Vagina (tissue), 2 donors: ENCODE results near the gene KIF1B. TPM values are rescaled to one million over a fixed set of nuclear protein-coding genes. Genes with fewer than 3 reads are reported as not detected.

Source experiments
- DNase-seq, 2 donors: peaks; one replicate each; pipeline ENCODE4 v3.0.0-alpha.2; 2017; ENCODE audit errors: extremely low spot score in 2 of 2
- H3K27ac ChIP-seq: fragments of 200-600 bp; sonication (generic); one replicate; pipeline ENCODE4 v1.5.1; 2019
- H3K27me3 ChIP-seq: fragments of 200-600 bp; sonication (generic); one replicate; pipeline ENCODE4 v1.5.1; 2019
- H3K36me3 ChIP-seq, 2 donors: fragments of 200-600 bp; sonication (generic); one replicate each; pipeline ENCODE4 v1.5.1; 2017 to 2019
- H3K4me1 ChIP-seq: fragments of 200-600 bp; sonication (generic); one replicate; pipeline ENCODE4 v1.5.1; 2019
- H3K4me3 ChIP-seq, 2 donors: fragments of 200-600 bp; sonication (generic); 1 replicate in 1 of 2; 2 replicates in 1 of 2; pipeline ENCODE4 v1.5.1; 2016 to 2019
- H3K9me3 ChIP-seq: fragments of 200-600 bp; sonication (generic); one replicate; pipeline ENCODE4 v1.5.1; 2019
- POLR2A ChIP-seq, 2 donors: fragments of 450-650 bp; IDR thresholded peaks; one replicate each; pipeline ENCODE4 v1.6.1; 2017; ENCODE audit warnings: antibody characterized with exemption in 2 of 2, mild to moderate bottlenecking in 2 of 2, moderate library complexity in 2 of 2
- POLR2AphosphoS5 ChIP-seq, 2 donors: sonication (generic); formaldehyde crosslinking; IDR thresholded peaks; one replicate each; pipeline ENCODE4 v1.9.0; 2017; ENCODE audit warnings: antibody characterized with exemption in 2 of 2, mild to moderate bottlenecking in 2 of 2, low read depth in 1 of 2; ENCODE audit not compliant: insufficient read depth in 1 of 2
- intact Hi-C: fragments of 100-400 bp; cut with DNase I; formaldehyde crosslinking; loops from one replicate; pipeline ENCODE4 v1.15.1; 2023
- total RNA-seq: library from RNA; depleted of rRNA; stranded (reverse); fragments of >200 nt; gene quantifications from one replicate; pipeline ENCODE4 v1.2.3, GENCODE V29; 2016
- TF ChIP-seq, protein P1 (sequence below), 3 experiments: fragments of 450-650 bp in 2 of 3; fragments of 200-600 bp in 1 of 3; sonication (generic) in 1 of 3; IDR thresholded peaks; one replicate each; pipeline ENCODE4 v1.5.1; 2017 to 2019; ENCODE audit warnings: antibody characterized with exemption in 3 of 3, mild to moderate bottlenecking in 2 of 3, moderate library complexity in 2 of 3

Gene KIF1B
- total RNA-seq, 1 donor from 2014 or later = 45.4 TPM

DNA sequence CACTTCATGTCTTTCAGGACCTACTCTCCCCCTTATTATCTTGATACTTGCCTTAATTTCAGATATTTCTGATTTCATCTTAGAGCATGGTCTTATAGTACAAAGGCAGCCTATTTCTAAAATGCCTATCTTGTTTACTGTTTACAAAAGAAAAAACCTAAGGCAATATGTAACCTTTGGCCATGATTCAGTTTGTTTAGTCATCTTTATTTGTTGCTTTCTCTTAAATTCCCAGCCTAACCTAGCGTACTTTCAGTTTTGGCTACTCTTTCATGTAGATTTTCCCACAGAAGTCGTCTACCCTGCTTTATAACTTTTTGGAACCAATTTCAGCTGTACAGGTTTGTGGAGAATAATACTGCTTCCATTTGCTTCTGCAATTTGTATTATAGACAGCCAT is 81.8 kb downstream of the KIF1B start:
- TF ChIP-seq POLR2A (IDR thresholded peaks at IDR 0.05) = no peak
- no peak for TF ChIP-seq POLR2AphosphoS5 (IDR thresholded peaks at IDR 0.05; ENCODE audit: insufficient read depth in 1 of 2, low read depth in 1 of 2)
- Histone ChIP-seq H3K4me3 (no peak overlapping the region), H3K4me1 (no peaks in the 10 kb centered on the region), H3K36me3 (peaks cover 3 to 23% of the 10 kb centered on the region in 2 donors), H3K9me3 (no peaks in the 10 kb centered on the region), H3K27me3 (no peaks in the 10 kb centered on the region), H3K27ac (no peak overlapping the region)
- DNase-seq = no peak
- intact Hi-C loops = no loop called here

DNA sequence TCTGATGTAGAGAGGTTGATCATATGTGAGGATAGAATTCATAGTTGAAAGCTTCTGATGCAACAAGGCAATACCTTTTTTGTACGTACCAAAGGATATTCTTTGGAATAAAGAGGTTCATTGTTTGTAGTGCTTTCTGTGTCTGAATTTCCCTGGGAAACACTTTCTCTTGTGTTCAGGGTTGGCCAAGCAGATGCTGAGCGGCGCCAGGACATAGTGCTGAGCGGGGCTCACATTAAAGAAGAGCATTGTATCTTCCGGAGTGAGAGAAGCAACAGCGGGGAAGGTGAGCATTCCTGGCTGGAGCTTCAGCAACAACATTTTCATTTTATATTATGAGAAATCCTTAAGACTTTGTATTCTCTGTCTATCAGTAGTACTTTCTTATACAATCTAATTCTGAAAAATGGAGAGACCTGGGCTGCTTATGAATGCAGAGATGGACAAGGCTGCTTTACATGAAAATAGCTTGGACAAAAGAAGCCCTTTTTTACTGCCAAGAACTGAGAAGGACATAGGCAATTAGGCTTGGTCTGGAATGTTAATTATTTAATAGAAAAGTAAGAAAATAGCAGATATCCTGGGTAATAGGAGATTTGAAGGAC is 85.2 kb downstream of the KIF1B start:
- Histone ChIP-seq H3K27me3 (no peaks in the 10 kb centered on the region), H3K9me3 (no peaks in the 10 kb centered on the region), H3K27ac (no peak overlapping the region), H3K4me1 (no peaks in the 10 kb centered on the region), H3K36me3 (peaks cover 3 to 38% of the 10 kb centered on the region in 2 donors), H3K4me3 (no peak overlapping the region)
- TF ChIP-seq, protein P1, sequence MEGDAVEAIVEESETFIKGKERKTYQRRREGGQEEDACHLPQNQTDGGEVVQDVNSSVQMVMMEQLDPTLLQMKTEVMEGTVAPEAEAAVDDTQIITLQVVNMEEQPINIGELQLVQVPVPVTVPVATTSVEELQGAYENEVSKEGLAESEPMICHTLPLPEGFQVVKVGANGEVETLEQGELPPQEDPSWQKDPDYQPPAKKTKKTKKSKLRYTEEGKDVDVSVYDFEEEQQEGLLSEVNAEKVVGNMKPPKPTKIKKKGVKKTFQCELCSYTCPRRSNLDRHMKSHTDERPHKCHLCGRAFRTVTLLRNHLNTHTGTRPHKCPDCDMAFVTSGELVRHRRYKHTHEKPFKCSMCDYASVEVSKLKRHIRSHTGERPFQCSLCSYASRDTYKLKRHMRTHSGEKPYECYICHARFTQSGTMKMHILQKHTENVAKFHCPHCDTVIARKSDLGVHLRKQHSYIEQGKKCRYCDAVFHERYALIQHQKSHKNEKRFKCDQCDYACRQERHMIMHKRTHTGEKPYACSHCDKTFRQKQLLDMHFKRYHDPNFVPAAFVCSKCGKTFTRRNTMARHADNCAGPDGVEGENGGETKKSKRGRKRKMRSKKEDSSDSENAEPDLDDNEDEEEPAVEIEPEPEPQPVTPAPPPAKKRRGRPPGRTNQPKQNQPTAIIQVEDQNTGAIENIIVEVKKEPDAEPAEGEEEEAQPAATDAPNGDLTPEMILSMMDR (IDR thresholded peaks at IDR 0.05) = no peak
- no peak for TF ChIP-seq POLR2AphosphoS5 (IDR thresholded peaks at IDR 0.05; ENCODE audit: insufficient read depth in 1 of 2, low read depth in 1 of 2)
- no peak for TF ChIP-seq POLR2A (IDR thresholded peaks at IDR 0.05)
- intact Hi-C loops = no loop called here
- DNase-seq = no peak

DNA sequence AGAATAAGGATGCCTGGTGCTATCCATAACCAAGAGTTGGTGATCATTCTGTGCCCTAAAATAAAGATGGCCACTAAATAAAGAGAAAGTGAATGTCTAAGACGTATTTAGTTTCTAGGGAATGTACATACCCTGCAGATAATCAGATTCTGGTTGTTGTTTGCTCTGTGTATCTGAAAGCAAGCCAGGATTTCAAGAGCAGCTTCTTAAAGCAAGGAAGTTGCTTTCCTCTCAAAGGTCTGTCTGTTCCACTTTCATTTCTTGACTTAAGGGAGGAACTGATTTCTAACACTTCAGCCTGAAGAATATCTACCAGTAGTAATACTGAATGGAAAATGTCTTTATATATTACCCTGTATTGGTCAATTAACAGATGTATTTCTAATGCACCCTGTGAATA is 88.8 kb downstream of the KIF1B start:
- H3K27me3 ChIP-seq = no peaks in the 10 kb centered on the region
- intact Hi-C loops = no loop called here
- H3K4me3 ChIP-seq = no peak overlapping the region
- H3K36me3 ChIP-seq = peaks cover 2 to 49% of the 10 kb centered on the region in 2 donors
- no peaks in the 10 kb centered on the region for H3K4me1 ChIP-seq
- TF ChIP-seq POLR2A (IDR thresholded peaks at IDR 0.05) (no peak), POLR2AphosphoS5 (IDR thresholded peaks at IDR 0.05; ENCODE audit: insufficient read depth in 1 of 2, low read depth in 1 of 2) (no peak)
- TF ChIP-seq, protein P1 (IDR thresholded peaks at IDR 0.05) = no peak
- no peak for DNase-seq
- no peaks in the 10 kb centered on the region for H3K9me3 ChIP-seq
- H3K27ac ChIP-seq = no peak overlapping the region

DNA sequence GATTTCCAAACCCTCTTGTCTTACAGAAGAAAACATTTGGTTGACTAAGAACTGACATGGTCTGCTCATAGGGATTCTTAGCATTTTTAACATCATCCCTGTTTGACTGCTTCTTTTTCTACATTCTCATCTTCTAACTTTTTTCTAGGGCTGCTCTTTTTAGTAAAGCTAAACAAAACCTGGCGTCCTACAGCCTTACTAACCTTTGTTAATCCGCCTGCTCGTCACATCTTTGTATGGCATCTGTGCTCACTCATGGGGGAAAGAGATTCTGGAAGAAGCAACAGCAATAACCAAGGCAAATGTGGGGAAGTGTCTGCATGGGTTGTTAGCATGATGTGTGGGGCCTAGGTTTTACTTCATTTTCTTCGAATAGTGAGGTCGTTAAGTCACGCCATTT is 92.0 kb downstream of the KIF1B start:
- TF ChIP-seq, protein P1 (IDR thresholded peaks at IDR 0.05) = no peak
- TF ChIP-seq POLR2AphosphoS5 (IDR thresholded peaks at IDR 0.05; ENCODE audit: insufficient read depth in 1 of 2, low read depth in 1 of 2) = no peak
- no peak for TF ChIP-seq POLR2A (IDR thresholded peaks at IDR 0.05)
- Histone ChIP-seq H3K36me3 (peaks cover 0 to 32% of the 10 kb centered on the region in 2 donors), H3K27ac (no peak overlapping the region), H3K9me3 (no peaks in the 10 kb centered on the region), H3K4me3 (no peak overlapping the region), H3K4me1 (no peaks in the 10 kb centered on the region), H3K27me3 (no peaks in the 10 kb centered on the region)
- intact Hi-C loops = no loop called here
- no peak for DNase-seq

DNA sequence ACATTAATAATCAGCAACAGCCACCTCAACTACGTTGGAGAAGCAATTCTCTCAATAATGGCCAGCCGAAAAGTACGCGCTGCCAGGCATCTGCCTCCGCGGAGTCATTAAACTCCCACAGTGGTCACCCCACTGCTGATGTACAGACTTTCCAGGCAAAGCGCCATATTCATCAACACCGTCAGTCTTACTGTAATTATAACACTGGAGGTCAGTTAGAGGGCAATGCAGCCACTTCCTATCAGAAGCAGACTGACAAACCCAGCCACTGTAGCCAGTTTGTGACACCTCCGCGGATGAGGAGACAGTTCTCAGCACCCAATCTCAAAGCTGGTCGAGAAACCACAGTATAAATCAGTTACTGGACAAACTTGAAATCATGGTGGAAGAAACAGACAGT is 93.9 kb downstream of the KIF1B start:
- intact Hi-C loops = no loop called here
- Histone ChIP-seq H3K4me3 (no peak overlapping the region), H3K9me3 (no peaks in the 10 kb centered on the region), H3K27ac (no peak overlapping the region), H3K4me1 (peaks cover 8% of the 10 kb centered on the region), H3K36me3 (peaks cover 0 to 26% of the 10 kb centered on the region in 2 donors), H3K27me3 (no peaks in the 10 kb centered on the region)
- TF ChIP-seq POLR2AphosphoS5 (IDR thresholded peaks at IDR 0.05; ENCODE audit: insufficient read depth in 1 of 2, low read depth in 1 of 2) = no peak
- TF ChIP-seq, protein P1 (IDR thresholded peaks at IDR 0.05) = no peak
- TF ChIP-seq POLR2A (IDR thresholded peaks at IDR 0.05) = no peak
- DNase-seq = no peak
